Inferior parietal cortex (tissue), 1 donor: ENCODE results near the gene IFFO2.

ENCODE experiments used
- DNase-seq: peaks from one replicate; pipeline ENCODE4 v3.0.0-alpha.2; 2016; ENCODE audit errors: extremely low spot score

Gene IFFO2

DNA sequence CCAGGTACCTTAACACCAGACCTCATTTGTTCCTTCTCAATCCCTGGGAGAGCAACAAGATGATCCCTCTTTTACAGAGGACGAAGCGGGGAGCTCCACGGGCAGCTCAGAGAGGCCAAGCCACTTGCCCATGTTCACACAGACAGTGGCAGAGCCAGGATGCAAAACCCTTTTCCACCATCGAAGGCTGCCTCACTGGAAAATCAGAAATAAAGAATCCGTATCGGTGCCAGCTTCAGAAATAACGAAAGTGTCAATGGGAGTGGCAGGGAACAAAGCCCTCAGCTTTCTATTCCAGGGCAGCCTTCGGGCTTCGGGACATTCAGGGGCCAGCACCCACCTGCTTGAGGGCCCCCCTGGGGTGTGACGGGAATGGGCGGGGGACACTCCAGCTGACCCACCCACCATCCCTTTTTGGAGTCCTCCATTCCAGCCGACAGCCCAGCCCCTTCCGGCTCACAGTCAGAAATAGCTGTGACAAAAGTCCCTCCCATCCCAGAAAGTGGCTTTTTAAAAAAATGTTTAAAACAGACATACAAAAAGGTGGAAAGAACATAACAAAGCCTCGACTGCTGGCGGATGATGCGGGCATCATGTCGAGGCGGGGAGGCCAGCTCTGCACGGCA is 6.0 kb downstream of the IFFO2 start:
- no peak for DNase-seq

DNA sequence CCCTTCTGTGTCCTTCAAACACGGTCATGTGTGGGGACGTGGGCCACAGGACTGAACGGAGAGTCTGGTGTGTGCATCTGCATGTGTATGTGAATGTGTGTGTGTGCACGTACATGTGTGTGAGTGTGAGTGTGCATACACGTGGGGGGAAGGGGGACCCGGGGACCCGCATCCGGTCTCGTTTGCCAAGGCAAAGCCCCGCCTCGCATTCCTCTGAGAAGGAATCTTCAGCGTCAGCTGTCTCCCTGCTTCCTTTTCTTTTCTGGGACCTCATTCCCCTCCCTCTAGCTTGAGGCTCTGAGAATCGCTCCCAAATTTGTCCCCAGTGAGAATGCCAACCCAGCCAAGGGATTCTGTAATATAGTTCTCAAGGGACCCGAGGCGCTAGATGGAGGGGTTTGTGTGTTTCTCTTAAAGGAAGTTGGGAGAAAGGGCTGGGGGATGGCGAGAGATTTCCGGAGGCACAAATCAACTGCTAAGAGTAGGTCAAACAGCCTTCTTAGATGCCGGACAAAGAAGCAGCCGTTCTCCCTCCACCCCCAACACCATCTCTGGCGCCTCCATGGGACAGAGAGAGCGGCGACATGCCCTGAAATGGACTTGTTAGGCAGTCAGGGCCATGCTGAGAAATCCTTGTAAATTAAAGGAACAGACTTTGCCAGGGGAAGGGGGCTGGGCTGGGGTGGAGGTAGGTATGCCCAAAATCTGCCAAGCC is 6.6 kb downstream of the IFFO2 start:
- no peak for DNase-seq

DNA sequence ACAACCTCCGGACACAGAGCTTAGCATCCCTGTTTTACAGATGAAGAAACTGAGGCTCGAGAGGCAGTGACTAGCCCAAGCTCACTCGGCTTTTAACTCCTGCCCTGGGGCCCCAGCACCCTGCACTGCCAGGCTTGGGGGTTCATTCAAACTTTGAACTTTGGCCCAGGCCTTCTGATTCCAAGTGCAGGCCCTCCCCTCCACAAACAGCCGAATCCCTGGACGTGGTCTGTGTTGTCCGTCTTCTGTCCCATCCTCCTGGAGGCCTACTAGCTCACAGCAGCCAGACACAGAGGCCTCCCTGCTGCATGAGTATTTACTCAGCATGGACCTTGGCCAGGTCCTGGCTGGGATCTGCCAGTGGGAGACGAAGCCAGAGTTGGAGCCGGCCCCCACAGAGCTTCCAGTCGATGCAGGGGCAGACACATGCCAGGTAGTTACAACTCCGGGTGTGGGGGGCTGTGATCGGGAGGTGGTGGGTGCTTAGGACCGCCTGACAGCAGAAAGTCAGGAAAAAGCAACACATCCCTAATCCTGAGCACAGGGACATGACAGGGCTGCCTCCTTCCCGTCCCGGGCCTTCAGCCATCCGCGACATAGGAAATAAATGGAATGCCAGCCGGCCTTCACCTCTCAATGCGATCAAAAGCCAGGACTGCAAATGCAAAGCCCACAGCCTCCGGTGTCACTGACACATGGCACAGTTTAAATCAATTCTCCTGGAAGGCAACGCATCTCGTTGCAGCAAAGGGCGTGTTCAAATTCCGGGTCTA is 7.4 kb downstream of the IFFO2 start:
- no peak for DNase-seq

DNA sequence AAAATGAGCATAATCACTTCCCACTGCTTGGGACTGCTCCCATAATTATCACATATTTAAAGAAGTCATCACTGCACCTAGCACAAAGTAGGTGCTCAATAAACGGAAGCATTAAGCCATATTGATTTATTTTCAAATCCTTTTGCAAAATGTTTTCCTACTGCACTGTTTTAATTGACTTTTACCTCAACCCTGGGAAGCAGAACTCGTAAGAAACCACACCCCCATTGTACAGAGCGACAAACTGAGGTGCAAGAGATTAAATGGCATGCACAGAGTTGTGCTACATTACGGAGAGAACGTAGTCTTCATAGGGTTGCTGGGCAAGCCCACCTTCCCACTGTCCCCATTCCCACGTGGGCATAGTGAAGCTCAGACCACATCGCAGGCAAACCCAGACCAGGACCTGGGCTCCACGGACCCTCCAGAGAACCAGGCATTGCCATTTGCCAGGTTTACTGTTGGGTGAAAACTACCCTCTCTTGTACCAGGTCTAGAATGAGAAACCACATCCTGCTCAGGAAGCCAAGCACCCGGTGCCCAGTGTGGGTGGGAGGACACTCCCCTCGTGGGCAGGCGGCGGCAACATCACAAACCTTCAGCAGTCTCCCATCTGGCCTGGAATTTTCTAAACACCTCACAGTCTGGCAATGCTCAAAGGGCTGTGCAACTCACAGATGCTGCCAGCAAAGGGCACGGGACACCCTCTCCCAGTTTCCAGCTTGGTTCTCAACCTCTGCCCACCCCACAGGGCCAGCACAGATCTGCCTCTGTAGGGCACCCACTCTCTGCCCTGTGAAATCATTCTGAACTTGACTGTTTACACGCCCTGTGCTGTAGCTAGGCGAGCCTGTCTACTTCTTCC is 8.2 kb downstream of the IFFO2 start:
- no peak for DNase-seq

DNA sequence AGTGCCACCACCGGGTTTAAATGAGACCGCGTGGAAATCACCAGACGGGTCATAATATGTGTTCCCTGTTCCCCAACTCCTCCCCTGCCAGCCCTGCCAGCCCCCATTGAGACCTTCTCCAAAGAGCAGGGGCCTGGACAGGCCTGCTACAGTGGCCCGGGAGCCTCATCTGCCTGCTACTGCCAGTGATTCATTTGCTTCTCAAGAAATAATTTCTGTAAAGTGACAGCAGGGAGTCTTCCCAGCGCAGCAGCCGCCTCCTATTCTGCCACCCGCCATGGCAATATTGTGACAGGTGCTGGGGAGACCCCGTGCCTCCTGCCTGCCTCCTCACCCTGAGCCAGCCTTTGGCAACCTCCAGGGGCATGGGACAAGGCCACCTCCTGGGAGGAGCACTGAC is 8.9 kb downstream of the IFFO2 start:
- no peak for DNase-seq

DNA sequence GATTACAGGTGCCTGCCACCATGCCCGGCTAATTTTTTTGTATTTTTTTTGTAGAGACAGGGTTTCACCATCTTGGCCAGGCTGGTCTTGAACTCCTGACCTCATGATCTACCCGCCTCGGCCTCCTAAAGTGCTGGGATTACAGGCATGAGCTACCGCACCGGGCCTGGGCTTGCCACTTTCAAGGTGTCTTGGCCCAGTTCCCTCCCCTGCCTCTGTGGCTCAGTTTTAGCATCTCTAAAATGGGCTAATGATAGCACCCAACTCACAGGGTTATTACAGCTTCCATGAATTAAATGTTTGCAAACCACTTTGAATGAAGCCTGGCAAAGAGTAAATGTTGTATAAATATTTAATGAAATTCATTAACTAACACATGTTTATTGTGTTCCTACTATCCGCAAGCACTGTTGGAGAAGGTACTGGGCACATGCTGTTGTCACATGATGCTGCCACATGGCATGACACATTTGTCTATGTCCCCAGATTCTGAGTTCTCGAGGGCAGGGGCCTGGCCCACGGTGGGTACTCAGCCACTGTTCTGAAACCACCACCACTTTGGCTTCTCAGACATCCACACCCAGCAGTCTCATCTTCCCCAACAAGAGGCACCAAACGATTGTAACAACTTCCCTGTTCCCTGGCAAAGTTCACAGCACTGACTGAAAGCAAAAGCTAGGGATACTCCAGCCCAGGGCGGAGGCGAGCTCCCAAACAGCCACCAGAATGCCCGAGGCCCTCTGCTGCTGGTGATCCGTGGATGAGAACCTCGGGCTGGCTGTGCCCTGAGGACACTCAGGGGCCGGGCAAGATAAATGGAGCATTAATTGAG is 9.7 kb downstream of the IFFO2 start:
- DNase-seq = no peak

DNA sequence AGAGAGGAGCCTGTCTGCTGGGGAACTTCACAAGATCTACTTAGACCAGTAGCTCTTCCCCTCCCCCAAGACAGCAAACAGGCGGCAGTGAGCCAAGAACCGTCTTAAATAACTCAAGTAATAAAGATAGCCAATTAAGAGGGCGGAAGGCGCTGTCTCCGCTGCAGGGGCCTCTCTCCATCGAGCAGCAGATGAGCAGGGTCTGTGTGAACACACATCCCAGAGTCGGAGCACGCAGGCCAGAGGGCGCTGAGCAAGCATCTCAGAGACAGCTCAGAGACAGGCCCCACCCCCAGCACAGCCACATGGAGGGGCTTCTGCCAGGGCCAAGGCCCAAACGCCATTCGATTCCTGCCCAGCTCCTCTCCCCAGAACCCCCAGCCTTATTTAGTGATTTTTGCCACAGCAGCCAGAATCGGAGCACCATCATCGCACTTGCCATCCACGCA is 11.1 kb downstream of the IFFO2 start:
- no peak for DNase-seq

DNA sequence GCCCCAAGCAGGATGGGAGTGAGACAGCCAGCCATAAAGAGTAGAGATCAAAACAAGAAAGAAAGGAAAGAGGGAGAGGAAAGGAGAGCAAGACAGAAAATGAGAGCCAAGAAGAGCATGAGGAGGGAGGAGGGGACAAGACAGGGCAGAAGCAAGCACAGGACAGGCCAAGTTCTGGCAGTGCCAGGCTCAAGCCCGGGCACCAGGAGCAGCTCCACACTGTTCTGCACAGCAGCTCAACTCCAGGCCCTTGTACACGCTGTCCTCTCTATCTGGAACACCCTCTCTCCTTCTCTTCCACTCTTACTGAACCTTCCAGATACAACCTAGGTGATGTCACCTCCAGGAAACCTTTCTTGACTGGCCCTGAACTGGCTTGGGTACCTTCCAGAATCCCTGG is 11.7 kb downstream of the IFFO2 start:
- no peak for DNase-seq

DNA sequence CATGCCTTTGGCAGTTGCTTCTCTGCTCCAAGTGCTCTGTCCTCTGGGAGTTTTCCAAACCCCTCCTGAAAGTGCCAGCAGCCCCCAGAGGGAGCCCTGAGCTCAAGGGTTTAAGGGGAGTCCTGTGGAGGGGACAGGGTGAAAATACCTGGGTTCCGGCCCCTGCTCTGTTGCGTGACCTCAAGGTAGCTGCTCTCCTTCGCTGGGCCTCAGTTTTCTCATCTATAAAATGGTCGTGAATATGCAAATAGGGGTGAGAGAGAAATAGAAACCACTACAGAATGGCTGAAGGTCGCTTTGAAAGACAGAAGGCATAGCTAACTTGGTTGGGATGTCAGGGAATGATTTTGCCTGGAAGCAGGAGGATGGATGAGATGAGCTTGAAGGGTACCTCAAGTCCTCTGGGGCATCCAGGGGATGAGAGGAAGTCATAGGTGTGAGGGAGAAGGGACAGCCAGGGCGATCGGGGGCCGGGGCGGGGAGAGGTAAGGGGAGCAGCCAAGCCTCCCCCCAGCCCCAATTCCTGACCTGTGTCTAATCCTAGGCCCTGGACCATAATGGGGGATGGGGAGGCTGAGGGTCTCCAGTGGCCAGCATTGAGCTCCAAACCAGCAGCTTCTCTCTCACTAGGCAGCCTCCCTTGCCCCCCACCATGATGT is 12.4 kb downstream of the IFFO2 start:
- no peak for DNase-seq

DNA sequence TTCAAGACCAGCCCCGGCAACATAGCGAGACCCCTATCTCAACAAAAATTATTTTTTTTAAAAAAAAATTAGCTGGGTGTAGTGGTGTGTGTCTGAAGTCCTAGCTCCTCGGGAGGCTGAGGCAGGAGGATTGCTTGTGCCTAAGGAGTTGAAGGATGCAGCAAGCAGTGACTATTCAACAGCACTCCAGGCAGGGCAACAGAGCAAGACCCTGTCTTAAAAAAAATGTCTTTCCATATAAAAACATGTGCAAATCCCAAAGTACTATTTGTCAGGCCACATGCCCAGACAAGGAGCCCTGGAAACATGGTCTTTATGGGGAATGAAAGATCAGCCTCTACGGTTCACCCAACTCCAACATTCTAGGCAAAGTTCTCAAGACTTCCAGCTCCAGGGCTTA is 13.3 kb downstream of the IFFO2 start:
- DNase-seq = no peak

DNA sequence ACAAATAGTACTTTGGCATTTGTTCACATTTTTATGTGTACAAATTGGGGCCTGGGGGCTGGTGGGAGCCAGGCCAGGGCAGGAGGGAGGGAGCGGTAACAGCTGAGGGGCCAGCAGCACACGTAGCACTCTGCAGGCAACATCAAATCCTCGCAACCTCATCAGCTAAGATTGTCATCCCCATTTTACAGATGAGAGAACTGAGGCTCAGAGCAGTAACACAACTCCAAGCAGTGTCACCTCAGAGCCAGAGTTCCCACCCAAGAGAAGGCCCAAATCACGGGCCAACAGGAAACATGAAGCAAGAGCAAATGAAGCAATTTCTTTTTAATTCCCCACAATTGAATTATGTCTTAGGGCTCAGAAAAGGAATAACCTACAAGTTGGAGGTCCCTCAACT is 14.1 kb downstream of the IFFO2 start:
- DNase-seq = no peak

DNA sequence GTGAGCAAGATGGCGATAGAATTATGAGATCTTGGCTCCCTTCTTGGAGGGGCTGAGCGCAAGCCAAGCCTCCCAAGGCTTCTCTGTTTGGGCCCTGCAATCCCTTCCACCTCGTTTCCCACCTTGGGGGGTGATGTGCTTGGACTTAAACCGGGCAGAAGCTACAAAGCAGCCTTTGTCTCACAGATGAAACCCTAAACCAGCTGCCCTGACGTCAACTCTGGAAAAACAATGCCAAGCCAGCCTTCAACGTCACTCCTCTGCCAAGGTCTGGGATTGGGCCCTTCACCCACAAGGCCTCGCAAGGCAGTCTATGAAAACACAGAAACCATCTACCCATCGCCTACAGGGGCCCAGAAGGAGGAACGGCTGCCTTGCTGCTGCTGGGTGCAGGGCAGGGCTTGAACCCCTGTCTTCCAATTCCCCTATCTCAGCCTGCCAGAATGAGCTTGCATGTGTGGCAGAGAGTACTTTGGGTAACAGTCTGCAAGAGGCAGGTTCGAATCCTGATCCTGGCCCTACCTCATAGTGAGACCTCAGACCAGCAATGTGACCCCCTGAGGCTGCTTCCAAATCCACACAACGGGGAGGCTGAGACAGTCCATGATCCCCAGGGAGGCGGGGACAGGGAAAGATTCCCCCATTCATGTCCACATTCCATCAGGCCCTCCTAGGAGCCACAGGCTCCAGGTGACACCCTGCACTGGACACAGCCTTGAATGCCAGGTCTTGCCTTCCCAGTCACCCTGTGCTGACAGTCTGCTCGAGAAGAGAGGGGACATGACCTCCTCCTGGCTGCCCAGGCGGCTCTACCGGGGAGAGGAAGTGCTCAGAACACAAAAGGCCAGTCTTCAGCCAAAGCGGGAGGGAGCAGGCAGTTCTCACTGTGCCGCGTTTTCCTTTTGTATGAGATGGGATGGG is 15.0 kb downstream of the IFFO2 start:
- DNase-seq = peak; percentile 89

DNA sequence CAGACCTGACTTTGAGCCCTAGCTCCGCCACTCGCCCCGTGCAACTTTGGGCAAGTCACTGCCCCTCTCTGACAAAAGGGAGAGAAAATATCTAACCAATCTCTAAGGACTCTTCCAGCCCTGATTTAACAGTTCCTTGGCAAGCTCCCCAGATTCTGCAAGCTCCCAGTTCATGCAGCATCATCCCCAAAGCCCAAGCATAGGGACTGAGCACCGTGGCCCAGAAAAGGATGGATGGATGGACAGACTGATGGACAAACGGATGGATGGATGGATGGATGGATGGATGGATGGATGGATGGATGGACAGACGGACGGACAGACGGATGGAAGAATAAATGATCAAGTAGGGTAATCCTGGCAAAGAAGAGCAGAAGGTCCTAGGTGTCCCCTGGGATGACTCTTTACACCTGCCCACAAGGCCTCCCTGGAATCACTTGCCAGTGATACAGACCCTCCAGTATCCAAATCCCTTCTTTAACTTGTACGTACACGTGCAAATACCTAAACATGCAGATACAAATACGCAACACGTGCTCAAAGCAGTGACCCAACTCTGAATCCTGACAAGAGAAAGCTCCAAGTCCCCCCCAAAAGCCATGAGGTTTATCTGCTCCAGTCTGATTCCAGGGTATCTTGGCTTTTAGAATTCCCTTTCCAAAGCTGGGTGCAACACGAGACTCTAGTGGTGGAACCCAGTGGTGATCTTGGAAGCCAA is 16.0 kb downstream of the IFFO2 start:
- no peak for DNase-seq

DNA sequence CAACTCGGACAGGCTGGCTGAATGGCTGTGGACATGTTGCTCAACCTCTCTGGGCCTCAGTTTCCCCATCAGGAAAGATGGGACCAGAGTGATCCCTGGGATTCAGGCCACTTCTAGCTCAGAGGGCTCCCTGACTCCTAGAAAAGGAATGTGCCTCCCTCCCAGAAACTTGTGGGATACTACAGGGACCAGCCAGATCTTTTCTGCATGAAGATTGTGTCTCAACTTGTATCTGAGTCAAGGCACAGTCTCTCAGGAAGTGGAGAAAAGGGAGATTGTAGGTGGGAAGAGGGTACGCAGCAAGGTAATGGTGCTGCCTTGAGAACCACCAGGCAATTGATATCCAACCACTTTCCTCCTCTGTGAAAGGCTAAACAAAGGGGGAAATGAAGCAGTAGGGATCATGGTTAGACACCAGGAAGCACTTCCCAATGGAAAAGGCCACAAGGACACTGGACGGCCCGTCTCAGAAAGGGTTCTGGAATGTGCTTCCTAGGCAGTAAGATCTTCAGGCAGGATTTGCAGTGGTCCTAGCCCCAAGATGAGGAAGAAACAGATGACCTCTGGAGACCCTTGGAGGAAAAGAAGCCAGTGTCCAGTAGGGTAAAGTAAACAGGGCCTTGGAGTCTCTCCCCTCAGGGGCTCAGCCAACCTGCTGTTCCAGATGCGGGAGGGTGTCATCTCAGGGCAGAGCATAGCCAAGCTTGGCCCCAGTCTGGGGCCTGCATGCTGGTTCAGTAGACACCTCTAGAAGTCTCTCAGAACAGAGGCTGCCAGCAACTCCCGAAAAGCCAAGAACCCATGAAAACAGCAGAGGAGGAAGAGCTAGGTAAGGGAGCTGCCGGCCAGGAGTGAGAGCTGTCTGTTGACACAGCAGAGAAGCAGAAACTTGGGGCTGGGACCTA is 16.8 kb downstream of the IFFO2 start:
- no peak for DNase-seq

DNA sequence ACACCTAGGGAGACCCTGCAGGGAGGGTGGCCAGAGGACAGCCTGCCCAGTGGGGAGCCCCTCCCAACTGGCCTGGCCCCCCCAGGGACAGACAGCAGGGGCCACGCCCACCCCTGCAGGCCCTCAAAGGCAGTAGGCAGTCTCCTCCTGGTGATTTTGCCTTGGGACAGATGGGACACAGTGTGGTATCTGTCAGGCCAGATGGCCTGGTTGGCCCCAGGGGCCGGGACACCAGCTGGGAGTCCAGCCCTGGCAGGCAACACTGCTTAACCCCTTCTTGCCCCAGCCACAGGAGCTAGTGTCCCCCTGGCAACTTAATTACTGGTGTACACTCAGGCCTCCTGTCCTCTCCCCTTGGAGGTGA is 17.8 kb downstream of the IFFO2 start:
- no peak for DNase-seq

DNA sequence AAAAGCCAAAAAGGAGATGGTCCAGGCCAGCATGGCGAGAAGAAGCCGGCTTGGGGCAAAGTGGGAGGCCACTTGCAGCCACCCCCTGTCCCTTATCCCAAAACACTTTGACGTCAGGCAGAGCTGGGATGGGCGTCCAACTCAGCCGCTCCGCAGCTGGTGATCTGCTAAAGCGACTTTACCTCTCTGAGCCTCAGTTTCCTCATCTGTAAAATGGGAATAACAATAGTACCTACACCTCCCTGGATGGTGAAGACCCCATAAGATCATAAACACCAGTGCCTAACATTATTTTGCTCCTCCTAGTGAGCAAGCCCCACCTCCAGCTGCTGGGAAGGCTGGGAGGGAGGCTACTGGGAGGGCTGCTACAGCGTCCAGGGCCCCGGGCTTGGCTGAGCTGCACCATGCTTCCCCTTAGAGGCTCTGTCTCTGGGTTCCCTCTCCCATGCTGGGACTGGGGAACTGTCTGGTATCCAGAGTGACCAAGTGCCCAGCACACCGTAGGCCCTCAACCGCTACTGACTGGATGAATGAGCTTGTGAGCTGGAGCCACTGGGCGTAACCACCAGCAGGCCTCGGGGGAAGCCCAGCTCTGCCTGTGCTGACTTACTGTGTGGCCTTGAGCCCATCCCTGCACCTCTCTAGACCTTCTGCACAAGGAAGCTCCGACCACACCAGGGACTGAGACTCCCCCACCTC is 18.3 kb downstream of the IFFO2 start:
- DNase-seq = no peak

DNA sequence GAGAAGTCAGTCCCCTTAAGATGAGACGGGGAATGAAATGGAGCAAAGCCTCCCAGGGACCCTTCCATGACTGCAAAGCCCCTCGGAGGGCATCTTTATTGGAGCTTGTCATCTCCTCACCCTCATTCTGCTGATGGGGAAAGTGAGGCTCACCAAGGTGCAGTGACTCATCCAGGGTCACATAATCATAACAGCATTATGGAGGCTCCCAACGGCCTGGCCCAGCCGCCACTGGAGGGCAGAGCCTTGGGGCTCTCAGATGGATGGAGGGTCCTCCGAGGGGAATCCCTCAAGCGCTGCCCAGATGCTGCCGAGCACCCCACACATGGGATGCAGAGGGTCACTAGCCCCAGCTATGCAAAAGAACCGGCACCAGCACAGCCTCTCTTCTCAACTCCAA is 18.9 kb downstream of the IFFO2 start:
- DNase-seq = no peak
